Keratinocyte (primary cell): Measurements from ENCODE around the gene TSPAN18. TPM values are rescaled to one million over a fixed set of nuclear protein-coding genes. Genes with fewer than 3 reads are reported as not detected.

Source experiments
- DNase-seq: peaks from one replicate; pipeline ENCODE4 v3.0.0-alpha.2; 2011; ENCODE audit warnings: low read depth, missing footprints, low spot score
- FAIRE-seq: peaks from 2 replicates; lab custom pipeline; 2011; peaks lifted over from hg19 to GRCh38; lab: Jason Lieb, UNC
- H2AFZ ChIP-seq: 2 replicates; pipeline ENCODE4 v1.6.0; 2012; ENCODE audit warnings: low read length, control low read depth, inconsistent platforms; ENCODE audit not compliant: control insufficient read depth
- H3K27ac ChIP-seq: 2 replicates; pipeline ENCODE4 v1.5.1; 2011; ENCODE audit warnings: low read length; ENCODE audit not compliant: control insufficient read depth, insufficient read depth
- H3K27me3 ChIP-seq: 3 replicates; pipeline ENCODE4 v1.6.0; 2011; ENCODE audit warnings: low read length; ENCODE audit not compliant: control insufficient read depth, insufficient read depth; ENCODE audit errors: extremely low read depth
- H3K36me3 ChIP-seq, 2 experiments: 2 replicates in 1 of 2; 3 replicates in 1 of 2; pipeline ENCODE4 v1.5.1; 2011; ENCODE audit warnings: low read length in 2 of 2, mild to moderate bottlenecking in 1 of 2; ENCODE audit not compliant: control insufficient read depth in 2 of 2, insufficient read depth in 2 of 2; ENCODE audit errors: extremely low read depth in 1 of 2
- H3K4me1 ChIP-seq: 3 replicates; pipeline ENCODE4 v1.5.1; 2011; ENCODE audit warnings: low read length; ENCODE audit not compliant: control insufficient read depth, insufficient read depth; ENCODE audit errors: extremely low read depth
- H3K4me2 ChIP-seq: 3 replicates; pipeline ENCODE4 v1.6.0; 2011; ENCODE audit warnings: low read depth, low read length; ENCODE audit not compliant: control insufficient read depth, insufficient read depth; ENCODE audit errors: extremely low read depth
- H3K4me3 ChIP-seq, 3 experiments: fragments of 200-600 bp in 1 of 3; sonication (generic) in 1 of 3; 2 replicates in 2 of 3; 3 replicates in 1 of 3; pipeline ENCODE4 v1.5.1; 2011 to 2016; ENCODE audit warnings: low read length in 3 of 3, mild to moderate bottlenecking in 3 of 3, control low read depth in 2 of 3, inconsistent platforms in 1 of 3, low read depth in 1 of 3, mixed read lengths in 1 of 3, mixed run types in 1 of 3, moderate library complexity in 1 of 3; ENCODE audit not compliant: control insufficient read depth in 2 of 3, insufficient read depth in 2 of 3; ENCODE audit errors: extremely low read depth in 1 of 3
- H3K79me2 ChIP-seq: 2 replicates; pipeline ENCODE4 v1.6.0; 2012; ENCODE audit warnings: low read length; ENCODE audit not compliant: control insufficient read depth, insufficient read depth
- H3K9ac ChIP-seq: 3 replicates; pipeline ENCODE4 v1.6.0; 2011; ENCODE audit warnings: low read length; ENCODE audit not compliant: control insufficient read depth, insufficient read depth; ENCODE audit errors: extremely low read depth
- H3K9me1 ChIP-seq: 3 replicates; pipeline ENCODE4 v1.6.0; 2011; ENCODE audit warnings: low read length; ENCODE audit not compliant: control insufficient read depth, insufficient read depth; ENCODE audit errors: extremely low read depth
- H3K9me3 ChIP-seq: 2 replicates; pipeline ENCODE4 v1.5.1; 2012; ENCODE audit warnings: low read depth, low read length; ENCODE audit not compliant: control insufficient read depth
- H4K20me1 ChIP-seq: 3 replicates; pipeline ENCODE4 v1.6.0; 2011; ENCODE audit warnings: low read length; ENCODE audit not compliant: control insufficient read depth, insufficient read depth; ENCODE audit errors: extremely low read depth
- EZH2 ChIP-seq: IDR thresholded peaks from one replicate; pipeline ENCODE4 v1.6.1; 2012; ENCODE audit warnings: inconsistent platforms, mild to moderate bottlenecking, low read length, moderate library complexity
- dilution Hi-C: fragments of 300-500 bp; cut with MboI; formaldehyde crosslinking; loops from one replicate; pipeline ENCODE4 v1.7.0; 2020; ENCODE audit warnings: low sequenced_read_pairs; ENCODE audit not compliant: extremely low pct_ligation_motif_present
- polyA plus RNA-seq, 5 experiments: library from polyadenylated mRNA; depleted of rRNA in 3 of 5; stranded (reverse) in 3 of 5; stranded (forward) in 1 of 5; unstranded in 1 of 5; fragments of >200 nt; gene quantifications; 1 replicate in 1 of 5; 2 replicates in 3 of 5; 3 replicates in 1 of 5; pipeline versions ENCODE4 v1.2.1 to v1.2.3, GENCODE V29; 2011 to 2012; ENCODE audit warnings: missing spikeins in 2 of 5, low read depth in 1 of 5, low replicate concordance in 1 of 5
- TF ChIP-seq, protein P1 (sequence below), 3 experiments: IDR thresholded peaks in 1 of 3; conservative IDR thresholded peaks in 1 of 3; optimal IDR thresholded peaks in 1 of 3; 2 replicates in 2 of 3; 3 replicates in 1 of 3; pipeline versions ENCODE3 to v1.5.1; 2011; ENCODE audit warnings: low read length in 3 of 3, mild to moderate bottlenecking in 3 of 3, moderate library complexity in 2 of 3, control low read depth in 1 of 3, inconsistent platforms in 1 of 3; ENCODE audit not compliant: insufficient read depth in 2 of 3; ENCODE audit errors: extremely low read depth in 1 of 3

The TSPAN18 gene
- polyA plus RNA-seq, 1 donor (not counting 4 experiments of a cell fraction or from before 2014, with no cell fraction given) = not detected

DNA sequence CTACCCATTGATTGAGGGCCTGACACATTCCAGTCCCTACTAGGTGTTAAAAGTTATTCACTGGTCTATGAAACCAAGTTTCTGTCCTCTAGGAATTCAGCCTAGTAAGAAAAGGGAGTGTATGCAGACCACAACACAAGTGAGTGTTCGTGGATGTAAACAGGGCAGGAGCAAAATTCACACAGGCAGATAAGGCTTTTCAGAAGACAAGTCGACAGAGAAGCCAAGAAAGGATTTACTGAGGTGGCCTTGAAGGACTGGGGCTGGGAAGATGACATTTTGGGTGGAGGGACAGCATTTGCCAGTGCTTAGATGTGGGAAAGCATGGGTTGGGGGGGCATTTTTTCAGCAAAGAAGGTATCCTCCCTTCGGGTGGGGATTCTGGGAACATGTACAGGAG is 76.2 kb downstream of the TSPAN18 start:
- Histone ChIP-seq H3K9ac (no peak overlapping the region), H3K27me3 (peaks cover 41% of the 10 kb centered on the region), H3K79me2 (no peaks in the 10 kb centered on the region), H2AFZ (no peak overlapping the region), H3K4me1 (no peaks in the 10 kb centered on the region), H3K9me1 (no peaks in the 10 kb centered on the region), H3K4me2 (no peak overlapping the region), H3K36me3 (no peaks in the 10 kb centered on the region), H3K27ac (no peak overlapping the region), H3K4me3 (no peak overlapping the region), H3K9me3 (no peaks in the 10 kb centered on the region), H4K20me1 (no peaks in the 10 kb centered on the region)
- FAIRE-seq (no peak), DNase-seq (no peak)
- dilution Hi-C loops = no loop called here
- TF ChIP-seq, protein P1, sequence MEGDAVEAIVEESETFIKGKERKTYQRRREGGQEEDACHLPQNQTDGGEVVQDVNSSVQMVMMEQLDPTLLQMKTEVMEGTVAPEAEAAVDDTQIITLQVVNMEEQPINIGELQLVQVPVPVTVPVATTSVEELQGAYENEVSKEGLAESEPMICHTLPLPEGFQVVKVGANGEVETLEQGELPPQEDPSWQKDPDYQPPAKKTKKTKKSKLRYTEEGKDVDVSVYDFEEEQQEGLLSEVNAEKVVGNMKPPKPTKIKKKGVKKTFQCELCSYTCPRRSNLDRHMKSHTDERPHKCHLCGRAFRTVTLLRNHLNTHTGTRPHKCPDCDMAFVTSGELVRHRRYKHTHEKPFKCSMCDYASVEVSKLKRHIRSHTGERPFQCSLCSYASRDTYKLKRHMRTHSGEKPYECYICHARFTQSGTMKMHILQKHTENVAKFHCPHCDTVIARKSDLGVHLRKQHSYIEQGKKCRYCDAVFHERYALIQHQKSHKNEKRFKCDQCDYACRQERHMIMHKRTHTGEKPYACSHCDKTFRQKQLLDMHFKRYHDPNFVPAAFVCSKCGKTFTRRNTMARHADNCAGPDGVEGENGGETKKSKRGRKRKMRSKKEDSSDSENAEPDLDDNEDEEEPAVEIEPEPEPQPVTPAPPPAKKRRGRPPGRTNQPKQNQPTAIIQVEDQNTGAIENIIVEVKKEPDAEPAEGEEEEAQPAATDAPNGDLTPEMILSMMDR (optimal IDR thresholded peaks at IDR 0.05 in 1 of 3, IDR thresholded peaks at IDR 0.05 in 1 of 3, conservative IDR thresholded peaks at IDR 0.05 in 1 of 3; ENCODE audit: extremely low read depth in 1 of 3, insufficient read depth in 2 of 3, low read length in 3 of 3) = no peak
- TF ChIP-seq EZH2 = no peak

DNA sequence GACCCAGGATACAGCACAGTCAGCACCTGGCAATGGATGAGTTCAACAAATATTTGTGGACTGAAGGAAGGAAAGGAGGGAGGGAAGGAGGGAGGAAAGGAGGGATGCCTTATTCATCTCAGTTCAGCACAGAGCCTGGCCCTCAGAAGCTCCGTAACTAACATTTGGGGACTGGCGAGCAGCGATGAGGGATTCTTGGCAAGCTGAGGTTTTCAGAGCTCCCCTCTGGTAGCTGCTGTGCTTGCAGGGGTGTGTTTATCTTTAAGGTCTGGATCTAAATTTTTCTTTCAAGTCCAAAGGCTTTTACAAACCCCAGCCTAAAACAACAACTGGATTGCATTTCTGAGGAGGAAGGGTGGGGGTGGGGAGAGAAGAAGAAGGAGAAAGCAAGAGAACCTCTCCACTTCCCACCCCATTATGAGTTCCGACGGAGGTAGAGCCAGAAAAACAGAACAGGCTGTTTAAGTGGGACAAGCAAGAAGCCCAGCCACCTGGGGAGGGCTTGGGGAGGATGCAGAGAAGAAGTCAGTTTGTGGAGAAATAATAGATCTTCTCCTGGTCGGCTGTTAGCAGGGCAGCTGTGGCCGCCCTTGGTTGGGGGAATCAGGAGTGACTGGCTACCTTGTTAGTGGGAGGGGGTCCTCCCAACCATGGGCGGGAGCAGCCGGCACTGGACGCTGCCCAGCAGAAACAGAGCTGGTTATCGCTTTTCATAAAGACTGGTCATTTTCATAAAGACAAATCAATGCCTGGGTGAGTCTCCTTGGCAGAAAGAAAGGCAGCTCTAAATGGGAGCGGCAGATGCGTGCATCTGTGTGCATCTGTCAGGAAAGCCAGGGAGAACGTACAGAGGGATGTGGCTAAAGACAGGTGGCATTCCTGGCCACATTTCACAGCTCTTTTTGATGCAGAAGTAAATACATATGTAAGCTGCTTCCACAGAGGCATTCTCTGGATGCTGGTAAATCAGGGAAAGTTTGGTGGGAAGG is 78.0 kb downstream of the TSPAN18 start:
- no peak for DNase-seq
- no peak overlapping the region for H3K27ac ChIP-seq
- peaks cover 41% of the 10 kb centered on the region for H3K27me3 ChIP-seq
- no peak overlapping the region for H3K4me3 ChIP-seq
- H4K20me1 ChIP-seq = no peaks in the 10 kb centered on the region
- H3K79me2 ChIP-seq = no peaks in the 10 kb centered on the region
- H3K36me3 ChIP-seq = no peaks in the 10 kb centered on the region
- H3K4me2 ChIP-seq = no peak overlapping the region
- no peaks in the 10 kb centered on the region for H3K9me3 ChIP-seq
- no peaks in the 10 kb centered on the region for H3K9me1 ChIP-seq
- no peak overlapping the region for H3K9ac ChIP-seq
- FAIRE-seq = no peak
- TF ChIP-seq EZH2 = no peak
- TF ChIP-seq, protein P1 (optimal IDR thresholded peaks at IDR 0.05 in 1 of 3, IDR thresholded peaks at IDR 0.05 in 1 of 3, conservative IDR thresholded peaks at IDR 0.05 in 1 of 3; ENCODE audit: extremely low read depth in 1 of 3, insufficient read depth in 2 of 3, low read length in 3 of 3) = no peak
- dilution Hi-C loops = no loop called here
- H2AFZ ChIP-seq = no peak overlapping the region
- no peaks in the 10 kb centered on the region for H3K4me1 ChIP-seq
